ENCODE data around the gene ELFN1.

- TF ChIP-seq CTCF (IDR thresholded peaks at IDR 0.05; ENCODE audit: borderline replicate concordance, extremely low read depth, low read length, poor library complexity, severe bottlenecking) (no peak), EZH2 (IDR thresholded peaks at IDR 0.05; ENCODE audit: borderline replicate concordance, low read depth, low read length, severe bottlenecking) (no peak)
Measured at GRCh38 chr7:1713502-1714484, 43.7 kb downstream of the ELFN1 start.

All from DND-41 (cell line).